AG09319 (cell line): Measurements from ENCODE around the gene RUNX1.

Source experiments
- DNase-seq: peaks from one replicate; pipeline ENCODE4 v3.0.0-alpha.2; 2010; ENCODE audit warnings: low read depth; ENCODE audit errors: extremely low read depth
- TF ChIP-seq, protein P1 (sequence below): IDR thresholded peaks from 2 replicates; pipeline ENCODE4 v1.5.1; 2011; ENCODE audit warnings: low read depth, mild to moderate bottlenecking, inconsistent platforms, low read length, moderate library complexity

RUNX1 gene

GRCh38 chr21:35088319-35088771 is 39.2 kb upstream of the RUNX1 start:
- no peak for DNase-seq
- TF ChIP-seq, protein P1, sequence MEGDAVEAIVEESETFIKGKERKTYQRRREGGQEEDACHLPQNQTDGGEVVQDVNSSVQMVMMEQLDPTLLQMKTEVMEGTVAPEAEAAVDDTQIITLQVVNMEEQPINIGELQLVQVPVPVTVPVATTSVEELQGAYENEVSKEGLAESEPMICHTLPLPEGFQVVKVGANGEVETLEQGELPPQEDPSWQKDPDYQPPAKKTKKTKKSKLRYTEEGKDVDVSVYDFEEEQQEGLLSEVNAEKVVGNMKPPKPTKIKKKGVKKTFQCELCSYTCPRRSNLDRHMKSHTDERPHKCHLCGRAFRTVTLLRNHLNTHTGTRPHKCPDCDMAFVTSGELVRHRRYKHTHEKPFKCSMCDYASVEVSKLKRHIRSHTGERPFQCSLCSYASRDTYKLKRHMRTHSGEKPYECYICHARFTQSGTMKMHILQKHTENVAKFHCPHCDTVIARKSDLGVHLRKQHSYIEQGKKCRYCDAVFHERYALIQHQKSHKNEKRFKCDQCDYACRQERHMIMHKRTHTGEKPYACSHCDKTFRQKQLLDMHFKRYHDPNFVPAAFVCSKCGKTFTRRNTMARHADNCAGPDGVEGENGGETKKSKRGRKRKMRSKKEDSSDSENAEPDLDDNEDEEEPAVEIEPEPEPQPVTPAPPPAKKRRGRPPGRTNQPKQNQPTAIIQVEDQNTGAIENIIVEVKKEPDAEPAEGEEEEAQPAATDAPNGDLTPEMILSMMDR: no peak

DNA sequence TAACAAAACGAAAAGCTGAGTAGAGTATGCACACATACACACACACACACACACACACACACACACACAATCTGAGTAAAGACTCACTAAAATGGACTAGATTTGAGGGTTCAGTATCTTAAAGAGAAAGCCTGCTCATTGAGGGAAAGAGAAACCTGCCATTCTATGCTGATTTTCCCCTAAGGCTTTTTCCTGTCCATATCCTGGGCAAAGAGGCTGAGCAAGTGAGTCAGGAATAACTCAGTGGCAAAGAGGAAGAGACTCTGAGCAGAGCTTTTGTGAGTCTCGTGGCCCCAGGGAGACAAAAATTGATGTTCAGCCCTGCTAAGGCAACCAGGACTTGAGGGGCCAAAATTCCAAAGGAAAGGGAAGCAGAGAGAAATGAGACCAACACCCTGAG is 37.3 kb upstream of the RUNX1 start:
- DNase-seq: no peak
- TF ChIP-seq, protein P1: no peak

DNA sequence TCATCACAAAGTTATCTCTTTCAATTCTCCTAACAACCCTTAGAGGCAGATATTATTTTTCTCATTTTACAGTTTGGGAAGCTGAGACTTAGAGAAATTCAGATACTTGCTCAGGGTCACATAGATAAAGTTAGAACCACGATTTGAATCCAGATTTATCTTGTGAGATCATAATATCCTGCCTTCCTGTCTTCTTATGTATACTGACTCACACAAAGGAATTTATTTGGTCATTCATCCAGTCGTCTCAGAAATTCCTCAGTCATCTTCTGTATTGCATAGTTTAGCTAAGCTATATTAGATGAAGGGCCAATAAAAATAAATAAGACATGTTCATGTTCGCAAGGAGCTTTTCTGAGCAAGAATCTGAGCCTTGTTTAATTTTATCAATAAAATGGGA is 35.8 kb upstream of the RUNX1 start:
- TF ChIP-seq, protein P1: no peak
- peak; percentile 56 for DNase-seq

GRCh38 chr21:35083246-35083645 is 34.1 kb upstream of the RUNX1 start:
- TF ChIP-seq, protein P1: no peak
- no peak for DNase-seq

DNA sequence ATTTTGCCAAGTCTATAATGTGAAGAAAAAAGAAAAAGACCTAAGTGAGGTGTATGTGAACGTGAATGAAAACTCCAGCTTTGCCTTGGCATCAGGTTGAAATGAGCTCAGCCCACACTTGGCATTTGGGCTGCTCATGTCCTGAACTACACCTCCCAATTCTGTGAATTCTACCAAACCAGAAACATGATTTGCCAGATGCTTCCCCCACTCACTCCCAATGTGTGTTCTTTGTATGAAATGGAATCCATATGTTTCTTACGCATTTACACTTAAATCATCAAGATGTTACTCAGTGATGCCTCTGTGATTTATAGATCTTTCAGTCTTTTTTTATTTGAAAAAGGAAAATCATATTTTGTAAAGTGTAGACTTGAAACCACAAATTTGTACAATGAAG is 32.8 kb upstream of the RUNX1 start:
- TF ChIP-seq, protein P1: no peak
- no peak for DNase-seq

- TF ChIP-seq, protein P1: no peak
- no peak for DNase-seq
Measured at GRCh38 chr21:35079181-35079580, 30.1 kb upstream of the RUNX1 start.

DNA sequence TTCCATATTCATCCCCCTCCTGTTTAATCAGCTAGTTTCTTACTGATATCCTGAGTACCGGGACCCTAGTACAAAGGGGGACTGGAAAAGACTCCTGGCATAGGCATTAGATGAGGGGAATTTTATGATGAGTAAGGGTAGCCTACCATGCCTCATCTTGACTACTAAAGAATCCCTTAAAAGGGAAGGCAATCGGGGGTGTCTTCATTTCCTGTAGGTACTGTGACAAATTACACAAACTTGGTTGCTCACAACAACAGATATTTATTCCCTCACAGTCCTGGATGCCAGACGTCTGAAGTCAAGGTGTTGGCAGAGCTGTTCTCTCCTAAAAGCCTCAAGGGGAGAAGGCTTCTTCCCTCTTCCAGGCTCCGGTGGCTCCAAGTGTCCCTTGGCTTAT is 28.9 kb upstream of the RUNX1 start:
- DNase-seq: no peak
- TF ChIP-seq, protein P1: no peak
